GM15510 (cell line): Measurements from ENCODE around the gene SIGLEC10.

ENCODE experiments used
- POLR2A ChIP-seq: IDR thresholded peaks from 3 replicates; pipeline ENCODE4 v1.6.1; 2011; ENCODE audit warnings: borderline replicate concordance; ENCODE audit not compliant: insufficient read length; ENCODE audit errors: extremely low read depth

The SIGLEC10 gene

GRCh38 chr19:51441410-51442390 lies 24.3 kb upstream of the SIGLEC10 start:
- TF ChIP-seq POLR2A = no peak

GRCh38 chr19:51440846-51441409 lies 23.5 kb upstream of the SIGLEC10 start:
- no peak for TF ChIP-seq POLR2A

GRCh38 chr19:51440052-51440451 lies 22.6 kb upstream of the SIGLEC10 start:
- no peak for TF ChIP-seq POLR2A

- TF ChIP-seq POLR2A = no peak
Measured at GRCh38 chr19:51439021-51439465, 21.6 kb upstream of the SIGLEC10 start.

GRCh38 chr19:51434456-51434855 lies 17.0 kb upstream of the SIGLEC10 start:
- TF ChIP-seq POLR2A = no peak

- no peak for TF ChIP-seq POLR2A
Measured at GRCh38 chr19:51433043-51433442, 15.6 kb upstream of the SIGLEC10 start.

GRCh38 chr19:51431124-51431523 lies 13.7 kb upstream of the SIGLEC10 start:
- TF ChIP-seq POLR2A = no peak

- no peak for TF ChIP-seq POLR2A
Measured at GRCh38 chr19:51430221-51430620, 12.8 kb upstream of the SIGLEC10 start.

GRCh38 chr19:51427201-51427600 lies 9.8 kb upstream of the SIGLEC10 start:
- TF ChIP-seq POLR2A = no peak

GRCh38 chr19:51422053-51422448 lies 4.6 kb upstream of the SIGLEC10 start:
- no peak for TF ChIP-seq POLR2A

GRCh38 chr19:51421229-51422052 lies 4.0 kb upstream of the SIGLEC10 start:
- TF ChIP-seq POLR2A = no peak

GRCh38 chr19:51418707-51419106 lies 1.3 kb upstream of the SIGLEC10 start:
- TF ChIP-seq POLR2A = no peak

- no peak for TF ChIP-seq POLR2A
Measured at GRCh38 chr19:51417810-51418157, 342 bp upstream of the SIGLEC10 start.

- no peak for TF ChIP-seq POLR2A
Measured at GRCh38 chr19:51415187-51415586, 2.3 kb downstream of the SIGLEC10 start.

- TF ChIP-seq POLR2A = no peak
Measured at GRCh38 chr19:51410950-51411748, 6.3 kb downstream of the SIGLEC10 start.

GRCh38 chr19:51407511-51408131 lies 9.8 kb downstream of the SIGLEC10 start:
- TF ChIP-seq POLR2A = no peak
